Osteoblast (primary cell): Measurements from ENCODE around the gene CNST. TPM values are rescaled to one million over a fixed set of nuclear protein-coding genes. Genes with fewer than 3 reads are reported as not detected.

Experiments
- DNase-seq: peaks from one replicate; pipeline ENCODE4 v3.0.0; 2011; ENCODE audit warnings: low spot score, mixed read lengths; ENCODE audit not compliant: insufficient read length; ENCODE audit errors: missing footprints
- H2AFZ ChIP-seq: 2 replicates; pipeline ENCODE4 v1.6.0; 2011; ENCODE audit warnings: mild to moderate bottlenecking, low read length
- H3K27ac ChIP-seq: 2 replicates; pipeline ENCODE4 v1.5.1; 2011; ENCODE audit warnings: mild to moderate bottlenecking, low read depth, low read length, moderate library complexity
- H3K27me3 ChIP-seq: 2 replicates; pipeline ENCODE4 v1.6.0; 2012; ENCODE audit warnings: mild to moderate bottlenecking, control low read depth, inconsistent platforms, low read length, moderate library complexity; ENCODE audit not compliant: insufficient read depth
- H3K36me3 ChIP-seq: 2 replicates; pipeline ENCODE4 v1.5.1; 2011; ENCODE audit warnings: mild to moderate bottlenecking, low read length, control low read depth, moderate library complexity; ENCODE audit not compliant: insufficient read depth
- H3K4me1 ChIP-seq: 2 replicates; pipeline ENCODE4 v1.5.1; 2011; ENCODE audit warnings: mild to moderate bottlenecking, low read length, control low read depth, moderate library complexity; ENCODE audit not compliant: insufficient read depth
- H3K4me2 ChIP-seq: 2 replicates; pipeline ENCODE4 v1.6.0; 2011; ENCODE audit warnings: mild to moderate bottlenecking, low read length; ENCODE audit not compliant: insufficient read depth
- H3K4me3 ChIP-seq: fragments of 200-600 bp; sonication (generic); 3 replicates; pipeline ENCODE4 v1.5.1; 2012; ENCODE audit warnings: mild to moderate bottlenecking, low read length, inconsistent platforms; ENCODE audit not compliant: insufficient read depth
- H3K79me2 ChIP-seq: 2 replicates; pipeline ENCODE4 v1.6.0; 2012; ENCODE audit warnings: mild to moderate bottlenecking, low read length, control low read depth, inconsistent platforms; ENCODE audit not compliant: insufficient read depth
- H3K9me3 ChIP-seq: 2 replicates; pipeline ENCODE4 v1.5.1; 2011; ENCODE audit warnings: low read depth, low read length, control low read depth
- H4K20me1 ChIP-seq: 2 replicates; pipeline ENCODE4 v1.6.0; 2012; ENCODE audit warnings: mild to moderate bottlenecking, low read length, control low read depth; ENCODE audit not compliant: insufficient read depth
- CTCF ChIP-seq: IDR thresholded peaks from 2 replicates; pipeline ENCODE4 v1.5.1; 2011; ENCODE audit warnings: mild to moderate bottlenecking, low read depth, low read length, moderate library complexity; ENCODE audit errors: extremely low read depth
- total RNA-seq: library from RNA; depleted of rRNA; stranded (reverse); fragments of >200 nt; gene quantifications from 2 replicates; pipeline ENCODE4 v1.2.3, GENCODE V29; 2012

CNST gene
- total RNA-seq, 1 donor, result 25.7 TPM

GRCh38 chr1:246540738-246541491, 25.3 kb upstream of the CNST start:
- Histone ChIP-seq H3K27ac (no peak overlapping the region), H3K27me3 (no peaks in the 10 kb centered on the region), H4K20me1 (no peaks in the 10 kb centered on the region), H3K4me2 (no peak overlapping the region), H3K4me3 (no peak overlapping the region), H3K79me2 (no peaks in the 10 kb centered on the region), H3K4me1 (no peaks in the 10 kb centered on the region), H3K36me3 (peaks cover 44% of the 10 kb centered on the region), H3K9me3 (no peaks in the 10 kb centered on the region), H2AFZ (no peak overlapping the region)
- DNase-seq, result no peak
- no peak for TF ChIP-seq CTCF

DNA sequence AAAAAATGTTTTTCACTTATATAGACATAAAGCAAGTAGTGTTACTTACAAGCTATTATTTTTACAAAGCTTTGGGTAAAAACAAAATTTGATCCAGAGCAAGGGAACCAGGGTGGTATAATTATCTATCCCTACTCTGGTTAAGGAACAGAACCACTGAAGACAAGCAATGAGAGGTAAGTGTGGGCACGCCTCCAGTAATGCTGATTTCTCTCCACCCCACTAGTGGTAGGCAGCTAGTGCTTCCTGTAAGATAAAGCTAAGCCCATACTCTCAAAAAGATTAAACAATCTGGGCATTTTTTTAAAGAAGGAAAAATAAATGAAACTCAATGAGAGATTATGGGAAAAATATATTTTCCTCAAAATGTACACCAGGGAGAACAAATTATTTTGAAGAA, 22.3 kb upstream of the CNST start:
- no peaks in the 10 kb centered on the region for H4K20me1 ChIP-seq
- H3K79me2 ChIP-seq, result no peaks in the 10 kb centered on the region
- H3K4me1 ChIP-seq, result no peaks in the 10 kb centered on the region
- peaks cover 59% of the 10 kb centered on the region for H3K36me3 ChIP-seq
- no peaks in the 10 kb centered on the region for H3K27me3 ChIP-seq
- no peak for DNase-seq
- TF ChIP-seq CTCF, result no peak
- no peak overlapping the region for H3K4me3 ChIP-seq
- no peaks in the 10 kb centered on the region for H3K9me3 ChIP-seq
- H2AFZ ChIP-seq, result no peak overlapping the region
- no peak overlapping the region for H3K4me2 ChIP-seq
- no peak overlapping the region for H3K27ac ChIP-seq

GRCh38 chr1:246549665-246550064, 16.6 kb upstream of the CNST start:
- Histone ChIP-seq H3K27me3 (no peaks in the 10 kb centered on the region), H2AFZ (no peak overlapping the region), H3K9me3 (no peaks in the 10 kb centered on the region), H3K79me2 (peaks cover 20% of the 10 kb centered on the region), H4K20me1 (no peaks in the 10 kb centered on the region), H3K36me3 (peaks cover 58% of the 10 kb centered on the region), H3K4me2 (no peak overlapping the region), H3K4me3 (no peak overlapping the region), H3K4me1 (no peaks in the 10 kb centered on the region), H3K27ac (no peak overlapping the region)
- no peak for DNase-seq
- no peak for TF ChIP-seq CTCF

DNA sequence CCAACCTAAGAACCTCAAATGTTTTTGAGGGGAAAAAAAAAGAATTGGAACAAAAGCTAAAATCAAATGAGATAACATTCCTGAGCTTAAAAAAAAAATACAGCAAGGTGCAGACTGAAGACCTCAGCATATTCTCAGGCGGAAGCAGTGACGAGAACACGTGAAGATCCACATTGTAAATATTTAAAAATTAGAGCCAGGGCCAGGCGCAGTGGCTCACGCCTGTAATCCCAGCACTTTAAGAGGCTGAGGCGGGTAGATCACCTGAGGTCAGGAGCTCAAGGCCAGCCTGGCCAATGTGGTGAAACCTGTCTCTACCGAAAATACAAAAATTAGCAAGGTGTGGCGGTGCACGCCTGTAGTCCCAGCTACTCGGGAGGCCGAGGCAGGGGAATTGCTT, 15.9 kb upstream of the CNST start:
- H3K4me3 ChIP-seq, result no peak overlapping the region
- peaks cover 61% of the 10 kb centered on the region for H3K36me3 ChIP-seq
- no peaks in the 10 kb centered on the region for H3K9me3 ChIP-seq
- H4K20me1 ChIP-seq, result no peaks in the 10 kb centered on the region
- DNase-seq, result no peak
- peaks cover 25% of the 10 kb centered on the region for H3K79me2 ChIP-seq
- TF ChIP-seq CTCF, result no peak
- no peak overlapping the region for H3K4me2 ChIP-seq
- H3K27me3 ChIP-seq, result no peaks in the 10 kb centered on the region
- H2AFZ ChIP-seq, result no peak overlapping the region
- H3K27ac ChIP-seq, result no peak overlapping the region
- no peaks in the 10 kb centered on the region for H3K4me1 ChIP-seq
